K562 (cell line): Measurements from ENCODE around the gene CLNK. TPM values are rescaled to one million over a fixed set of nuclear protein-coding genes. Genes with fewer than 3 reads are reported as not detected.

Source experiments
- ATAC-seq: fragments of 200-7000 bp; cut with Tn5 transposase; 3 replicates; pipeline ENCODE4 v1.9.1; 2020; ENCODE audit warnings: moderate library complexity
- BruUV-seq: library from RNA; stranded (reverse); fragments of 400-500 nt; replicated peaks from 2 replicates; lab custom pipeline; 2021; lab: Mats Ljungman, UMichigan
- CTCF ChIA-PET: fragments of 300-600 bp; formaldehyde crosslinking; extraction: SDS; loops from one replicate; lab custom pipeline; 2021; ENCODE audit warnings: low intra/inter-chr PET ratio; lab: Yijun Ruan, JAX
- POLR2A ChIA-PET: fragments of 300-600, 350-650 bp; sonication (Branson Sonifier 250); formaldehyde crosslinking; extraction: SDS; loops from one replicate; lab custom pipeline; 2021; ENCODE audit warnings: antibody characterized with exemption, inconsistent platforms; lab: Yijun Ruan, JAX
- DNase-seq, 4 experiments: peaks; one replicate each; pipeline versions ENCODE4 v3.0.0 to v3.0.0-alpha.2; 2011 to 2018; ENCODE audit warnings: low spot score in 3 of 4, mixed read lengths in 3 of 4; ENCODE audit errors: extremely low read depth in 1 of 4
- FAIRE-seq: peaks from 2 replicates; lab custom pipeline; 2011; peaks lifted over from hg19 to GRCh38; lab: Jason Lieb, UNC
- H2AFZ ChIP-seq: 2 replicates; pipeline ENCODE4 v1.6.0; 2011; ENCODE audit warnings: low read depth, low read length, control low read depth, inconsistent platforms
- H3K27ac ChIP-seq: fragments of 200-600 bp; 3 replicates; pipeline ENCODE4 v1.8.0; 2011; ENCODE audit warnings: low read depth, mild to moderate bottlenecking, control low read depth, inconsistent platforms, low read length, moderate library complexity, mixed read lengths; ENCODE audit errors: extremely low read depth
- H3K27me3 ChIP-seq, 2 experiments: fragments of 300-600 bp in 1 of 2; 2 replicates in 1 of 2; 3 replicates in 1 of 2; pipeline versions ENCODE4 v1.6.0 to v1.8.0; 2011; ENCODE audit warnings: inconsistent platforms in 2 of 2, low read length in 2 of 2, mild to moderate bottlenecking in 1 of 2, mixed read lengths in 1 of 2, moderate library complexity in 1 of 2; ENCODE audit not compliant: control insufficient read depth in 2 of 2, insufficient read depth in 2 of 2
- H3K36me3 ChIP-seq: fragments of 300-600 bp; 3 replicates; pipeline ENCODE4 v1.8.0; 2011; ENCODE audit warnings: mild to moderate bottlenecking, low read length, inconsistent platforms; ENCODE audit not compliant: control insufficient read depth, insufficient read depth
- H3K4me1 ChIP-seq, 2 experiments: fragments of 200-600 bp in 1 of 2; replicated peaks in 1 of 2; 2 replicates in 1 of 2; 3 replicates in 1 of 2; pipeline versions ENCODE4 v1.5.1 to v1.8.0; 2011; ENCODE audit warnings: inconsistent platforms in 2 of 2, low read length in 2 of 2, mild to moderate bottlenecking in 1 of 2, mixed read lengths in 1 of 2, moderate library complexity in 1 of 2; ENCODE audit not compliant: control insufficient read depth in 2 of 2, insufficient read depth in 2 of 2
- H3K4me2 ChIP-seq: 2 replicates; pipeline ENCODE4 v1.6.1; 2011; ENCODE audit warnings: low read length, control low read depth, inconsistent platforms, mixed read lengths; ENCODE audit not compliant: insufficient read depth
- H3K4me3 ChIP-seq: fragments of 200-600 bp; sonication (generic), shearing (Covaris generic); 2 replicates; pipeline ENCODE4 v1.5.1; 2016; ENCODE audit warnings: control low read depth, inconsistent platforms
- H3K79me2 ChIP-seq: fragments of 200-600 bp; 3 replicates; pipeline ENCODE4 v1.8.0; 2011; ENCODE audit warnings: low read length, inconsistent platforms; ENCODE audit not compliant: control insufficient read depth, insufficient read depth
- H3K9ac ChIP-seq, 2 experiments: 2 replicates each; pipeline versions ENCODE4 v1.6.0 to v1.6.1; 2011; ENCODE audit warnings: low read depth in 2 of 2, low read length in 2 of 2, control low read depth in 1 of 2, inconsistent platforms in 1 of 2, mild to moderate bottlenecking in 1 of 2, mixed read lengths in 1 of 2; ENCODE audit not compliant: insufficient read depth in 1 of 2
- H3K9me1 ChIP-seq: one replicate; pipeline ENCODE4 v1.6.0; 2011; ENCODE audit warnings: inconsistent platforms, mild to moderate bottlenecking, low read length, moderate library complexity; ENCODE audit not compliant: control insufficient read depth, insufficient read depth
- H3K9me3 ChIP-seq: replicated peaks from 2 replicates; pipeline ENCODE4 v1.5.1; 2011; ENCODE audit warnings: low read depth, low read length, inconsistent platforms; ENCODE audit not compliant: control insufficient read depth, insufficient read depth
- H4K20me1 ChIP-seq: replicated peaks from 2 replicates; pipeline ENCODE4 v1.6.1; 2011; ENCODE audit warnings: low read length, inconsistent platforms, mixed read lengths; ENCODE audit not compliant: control insufficient read depth, insufficient read depth
- HNRNPLL ChIP-seq: fragments of 200-400 bp; formaldehyde crosslinking; IDR thresholded peaks from 2 replicates; pipeline ENCODE4 v1.6.1; 2017; ENCODE audit warnings: low read length, low read depth, mild to moderate bottlenecking; ENCODE audit not compliant: poor library complexity, severe bottlenecking
- KDM1A ChIP-seq, 2 experiments: fragments of 450-650 bp; IDR thresholded peaks; 2 replicates each; pipeline ENCODE4 v1.6.1; 2016; ENCODE audit warnings: mild to moderate bottlenecking in 2 of 2
- PKNOX1 ChIP-seq: fragments of 450-650 bp; IDR thresholded peaks from 2 replicates; pipeline ENCODE4 v1.6.1; 2016
- TGIF2 ChIP-seq: sonication (generic); formaldehyde crosslinking; IDR thresholded peaks from 2 replicates; pipeline ENCODE4 v1.8.1; 2022; ENCODE audit warnings: mild to moderate bottlenecking, missing genetic modification reagents, moderate library complexity
- ZNF232 ChIP-seq: sonication (generic); formaldehyde crosslinking; IDR thresholded peaks from 2 replicates; pipeline ENCODE4 v1.8.0; 2022; ENCODE audit warnings: mild to moderate bottlenecking, missing genetic modification reagents
- WGBS: fragments of 100-300 bp; shearing (Covaris generic); methylation state at CpG from one replicate; pipeline ENCODE4 v1.1.6; 2016; ENCODE audit warnings: low coverage, mixed read lengths; ENCODE audit not compliant: insufficient coverage; ENCODE audit errors: missing lambda C conversion rate; 5-methylcytosine and 5-hydroxymethylcytosine counted together
- in situ Hi-C: fragments of 300-500 bp; cut with MboI; formaldehyde crosslinking; loops from 4 replicates; pipeline ENCODE4 v1.15.0; 2018; ENCODE audit warnings: inconsistent platforms, mixed read lengths
- intact Hi-C: fragments of 100-400 bp; cut with micrococcal nuclease; formaldehyde crosslinking; loops from 2 replicates; pipeline ENCODE4 v1.14.2; 2022
- polyA plus RNA-seq, 8 experiments: library from polyadenylated mRNA; depleted of rRNA in 4 of 8; stranded (reverse) in 5 of 8; unstranded in 3 of 8; fragments of >200 nt; fragmentation: Nextera tagmentation in 2 of 8; fragmentation: Illumina TruSeq in 1 of 8; extraction: Ambion mirVana in 2 of 8; extraction: Trizol in 1 of 8; gene quantifications; 2 replicates each; pipeline versions ENCODE4 v1.2.1 to v1.2.3, GENCODE V29; 2011 to 2014; ENCODE audit warnings: inconsistent platforms in 1 of 8, missing spikeins in 1 of 8
- total RNA-seq, 7 experiments: library from RNA; depleted of rRNA in 6 of 7; stranded (reverse); fragments of >200 nt in 6 of 7; fragmentation: Illumina TruSeq in 2 of 7; extraction: Trizol in 2 of 7; gene quantifications; 2 replicates each; pipeline versions ENCODE4 v1.2.1 to v1.2.3, GENCODE V29; 2011 to 2021; ENCODE audit warnings: low replicate concordance in 1 of 7

Gene CLNK
- total and polyA plus RNA-seq, 9 of the 15 experiments (the other 6 are each of a cell fraction or from before 2014, with no cell fraction given): not detected

GRCh38 chr4:10579648-10580047 is 104.9 kb downstream of the CLNK start:
- Histone ChIP-seq H3K9me3 (no peaks in the 10 kb centered on the region), H3K9me1 (no peaks in the 10 kb centered on the region), H4K20me1 (no peaks in the 10 kb centered on the region), H3K36me3 (no peaks in the 10 kb centered on the region), H3K4me2 (no peak overlapping the region), H3K27me3 (no peaks in the 10 kb centered on the region; a peak in 1 of 5 replicates), H3K27ac (no peak overlapping the region), H3K4me1 (no peaks in the 10 kb centered on the region), H3K79me2 (no peaks in the 10 kb centered on the region), H3K4me3 (no peak overlapping the region), H3K9ac (no peak overlapping the region), H2AFZ (no peak overlapping the region)
- ATAC-seq (no peak), DNase-seq (no peak), FAIRE-seq (no peak)
- POLR2A ChIA-PET: interaction anchor here (0.5 kb wide), 1 partner anchor 635 kb away, joined by 4 read pairs; no protein-coding TSS in a partner anchor
- intact Hi-C loops (loop anchor here (10.0 kb wide), 1 partner anchor 845 kb away; the partner anchor contains the start of gene HS3ST1), in situ Hi-C loops (loop anchor here (25.0 kb wide), 1 partner anchor 833 kb away; no protein-coding TSS in a partner anchor)
- TF ChIP-seq KDM1A (IDR thresholded peaks at IDR 0.05) (no peak), PKNOX1 (0 out of 2 replicates have a peak, but pooled peaks have one; percentile 36), HNRNPLL (no peak), ZNF232 (CRISPR knock-in tag) (no peak), TGIF2 (CRISPR knock-in tag) (no peak)
- no TSS peak for BruUV-seq
- 0% methylated on average over 1 of the region's 1 CpG for whole genome bisulfite sequencing
- CTCF ChIA-PET: no interaction called here
